HG02588 (cell line): ENCODE data around the gene COG1.

Source experiments
- ATAC-seq: cut with Tn5 transposase; IDR thresholded peaks from one replicate; pipeline ENCODE4 v1.9.1; 2021; ENCODE audit warnings: mild to moderate bottlenecking, moderate library complexity; ENCODE audit not compliant: unreplicated experiment

COG1 gene

DNA sequence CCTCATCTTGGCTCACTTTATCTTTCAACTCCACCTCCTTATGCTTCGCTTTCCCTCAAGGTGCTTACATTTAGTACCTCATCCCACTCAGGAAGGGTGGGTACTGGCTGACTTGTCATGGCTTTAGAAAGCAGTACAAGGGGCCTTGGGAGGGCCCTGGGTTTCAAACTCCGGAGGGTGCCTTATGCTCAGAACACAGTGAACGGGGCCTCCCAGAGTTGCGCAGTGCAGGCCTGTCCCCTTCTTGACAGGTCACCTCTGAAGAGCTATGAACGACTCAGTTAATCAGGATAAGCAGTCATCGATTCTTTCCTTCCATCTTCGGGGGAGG, 6.0 kb downstream of the COG1 start:
- no peak for ATAC-seq

DNA sequence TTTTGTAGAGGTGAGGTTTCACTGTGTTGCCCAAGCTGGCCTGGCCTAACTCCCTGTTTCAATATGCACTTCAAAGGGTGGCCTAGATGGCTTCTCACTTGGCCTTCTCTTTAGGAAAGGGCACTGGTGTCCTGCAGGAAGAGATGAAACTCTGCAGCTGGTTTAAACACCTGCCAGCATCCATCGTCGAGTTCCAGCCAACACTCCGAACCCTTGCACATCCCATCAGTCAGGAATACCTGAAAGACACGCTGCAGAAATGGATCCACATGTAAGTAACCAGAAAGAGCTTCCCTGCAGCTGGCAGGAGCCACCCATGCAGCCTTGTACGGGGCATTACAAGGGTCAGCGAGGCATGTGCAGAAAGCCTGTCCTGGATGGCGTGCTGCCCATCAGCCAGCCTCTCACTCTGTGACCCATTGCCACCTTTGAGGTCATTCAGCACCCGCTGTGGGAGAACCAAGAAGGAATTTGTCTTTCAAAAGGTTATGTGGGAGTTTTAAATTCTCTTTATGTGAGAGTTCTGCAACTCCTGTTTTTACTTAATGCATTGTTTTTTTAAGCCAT, 7.0 kb downstream of the COG1 start:
- no peak for ATAC-seq

DNA sequence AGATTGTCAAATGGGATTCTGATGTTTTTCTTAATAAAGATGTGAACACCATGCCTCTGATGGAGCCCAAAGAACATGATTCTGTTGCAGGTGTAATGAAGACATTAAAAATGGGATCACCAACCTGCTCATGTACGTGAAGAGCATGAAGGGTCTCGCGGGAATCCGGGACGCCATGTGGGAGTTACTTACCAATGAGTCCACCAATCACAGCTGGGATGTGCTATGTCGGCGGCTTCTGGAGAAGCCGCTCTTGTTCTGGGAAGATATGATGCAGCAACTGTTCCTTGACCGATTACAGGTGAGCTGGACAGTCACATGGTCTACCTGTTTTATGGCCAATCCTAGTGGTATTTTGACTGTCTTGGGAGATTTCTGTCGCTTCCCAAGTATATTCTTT, 7.6 kb downstream of the COG1 start:
- ATAC-seq = no peak

DNA sequence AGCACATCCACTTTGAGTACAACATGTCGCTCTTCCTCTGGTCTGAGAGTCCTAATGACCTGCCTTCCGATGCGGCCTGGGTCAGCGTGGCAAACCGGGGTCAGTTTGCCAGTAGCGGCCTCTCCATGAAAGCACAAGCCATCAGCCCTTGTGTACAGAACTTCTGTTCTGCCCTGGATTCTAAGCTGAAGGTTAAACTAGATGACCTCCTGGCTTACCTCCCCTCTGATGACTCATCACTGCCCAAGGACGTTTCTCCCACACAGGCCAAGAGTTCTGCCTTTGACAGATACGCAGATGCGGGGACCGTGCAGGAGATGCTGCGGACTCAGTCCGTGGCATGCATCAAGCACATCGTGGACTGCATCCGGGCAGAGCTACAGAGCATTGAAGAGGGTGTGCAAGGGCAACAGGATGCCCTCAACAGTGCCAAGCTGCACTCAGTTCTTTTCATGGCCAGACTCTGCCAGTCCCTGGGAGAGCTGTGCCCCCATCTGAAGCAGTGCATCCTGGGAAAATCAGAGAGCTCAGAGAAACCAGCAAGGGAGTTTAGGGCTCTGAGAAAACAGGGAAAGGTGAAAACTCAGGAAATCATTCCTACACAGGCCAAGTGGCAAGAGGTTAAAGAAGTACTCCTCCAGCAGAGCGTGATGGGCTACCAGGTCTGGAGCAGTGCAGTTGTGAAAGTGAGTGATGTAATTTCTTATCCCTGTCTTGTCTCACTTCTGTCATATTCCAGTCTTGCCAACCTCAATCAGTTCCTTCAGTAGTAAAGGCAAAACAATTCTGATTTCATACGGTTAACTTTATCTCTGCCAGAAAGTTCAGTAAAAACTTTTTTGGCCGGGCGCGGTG, 8.6 kb downstream of the COG1 start:
- no peak for ATAC-seq

DNA sequence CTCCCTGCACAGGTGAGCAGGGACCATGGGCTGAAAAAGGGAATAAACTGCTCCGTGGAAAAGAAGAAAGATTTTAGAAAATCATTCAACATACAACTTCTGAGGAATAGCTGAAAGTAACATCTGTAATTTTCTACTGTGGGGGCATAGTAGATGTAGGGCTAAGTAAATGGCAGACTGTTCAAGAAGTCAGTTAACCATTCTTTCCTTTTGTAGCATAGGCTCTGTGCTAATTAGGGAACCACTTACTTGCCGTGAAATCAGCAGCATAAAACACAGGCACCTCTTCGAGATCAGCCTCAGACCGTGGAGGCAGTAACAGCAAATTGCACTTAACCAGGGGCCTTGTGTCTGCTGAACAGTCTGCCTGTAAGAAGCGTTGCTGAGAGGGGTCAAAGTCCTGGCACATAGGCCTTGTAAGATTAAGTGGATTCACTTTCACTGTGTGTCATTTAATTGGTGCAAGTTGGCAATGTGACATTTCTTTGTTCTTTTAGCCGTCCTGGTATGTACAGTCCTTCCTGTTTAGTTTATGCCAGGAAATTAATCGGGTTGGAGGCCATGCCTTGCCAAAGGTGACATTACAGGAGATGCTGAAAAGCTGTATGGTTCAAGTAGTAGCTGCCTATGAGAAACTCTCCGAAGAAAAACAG, 10.4 kb downstream of the COG1 start:
- no peak for ATAC-seq

DNA sequence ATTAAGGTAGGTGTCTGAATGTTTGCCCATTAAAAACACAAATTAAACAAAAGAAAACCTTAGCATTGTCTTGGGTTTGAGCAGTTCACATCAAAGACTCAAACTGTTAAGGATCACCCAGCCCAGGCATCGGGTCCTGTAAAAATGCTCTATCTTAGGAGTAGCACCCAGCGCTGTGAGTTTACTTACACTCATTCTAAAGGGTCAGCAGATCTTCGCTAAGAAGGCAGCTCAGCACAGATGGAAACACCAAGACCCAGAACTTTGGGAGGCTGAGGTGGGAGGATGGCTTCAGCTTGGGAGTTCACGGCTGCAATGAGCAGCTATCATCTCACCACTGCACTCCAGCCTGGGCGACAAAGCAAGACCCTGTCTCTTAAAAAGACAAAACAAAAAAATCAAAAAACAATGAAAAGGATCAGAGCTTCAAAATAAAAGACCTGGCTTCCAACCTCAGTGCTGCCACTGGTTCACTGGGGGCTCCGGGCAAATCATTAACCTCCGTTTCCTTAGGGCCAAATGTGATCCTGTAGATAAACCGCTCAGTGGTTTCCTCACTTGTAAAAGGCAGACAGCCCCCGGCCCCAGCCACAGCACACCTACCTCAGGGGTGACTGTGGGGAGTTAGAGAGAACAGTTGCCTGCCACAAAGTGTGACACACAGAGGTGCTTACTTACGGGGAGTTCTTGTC, 11.1 kb downstream of the COG1 start:
- ATAC-seq = no peak

DNA sequence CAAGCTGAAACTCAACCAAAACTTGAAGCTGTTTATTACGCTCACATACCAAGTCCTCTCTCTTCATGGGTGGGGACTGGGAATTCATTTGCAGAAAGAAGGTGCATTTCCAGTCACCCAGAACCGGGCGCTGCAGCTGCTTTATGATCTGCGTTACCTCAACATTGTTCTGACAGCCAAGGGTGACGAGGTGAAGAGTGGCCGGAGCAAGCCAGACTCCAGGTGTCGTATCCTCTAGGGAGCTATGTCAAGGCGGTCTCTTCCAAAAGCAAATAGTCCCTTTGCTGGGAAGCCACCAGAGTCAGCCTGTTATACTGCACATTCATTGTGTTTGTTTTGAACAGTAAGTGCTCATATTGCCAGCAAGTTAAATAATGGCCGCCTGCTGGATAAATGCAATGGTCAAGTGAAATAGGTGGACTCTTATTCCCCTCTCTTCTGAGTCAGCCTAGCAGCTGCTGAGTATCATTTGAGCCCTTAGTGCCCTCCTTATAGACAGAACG, 12.7 kb downstream of the COG1 start:
- no peak for ATAC-seq

DNA sequence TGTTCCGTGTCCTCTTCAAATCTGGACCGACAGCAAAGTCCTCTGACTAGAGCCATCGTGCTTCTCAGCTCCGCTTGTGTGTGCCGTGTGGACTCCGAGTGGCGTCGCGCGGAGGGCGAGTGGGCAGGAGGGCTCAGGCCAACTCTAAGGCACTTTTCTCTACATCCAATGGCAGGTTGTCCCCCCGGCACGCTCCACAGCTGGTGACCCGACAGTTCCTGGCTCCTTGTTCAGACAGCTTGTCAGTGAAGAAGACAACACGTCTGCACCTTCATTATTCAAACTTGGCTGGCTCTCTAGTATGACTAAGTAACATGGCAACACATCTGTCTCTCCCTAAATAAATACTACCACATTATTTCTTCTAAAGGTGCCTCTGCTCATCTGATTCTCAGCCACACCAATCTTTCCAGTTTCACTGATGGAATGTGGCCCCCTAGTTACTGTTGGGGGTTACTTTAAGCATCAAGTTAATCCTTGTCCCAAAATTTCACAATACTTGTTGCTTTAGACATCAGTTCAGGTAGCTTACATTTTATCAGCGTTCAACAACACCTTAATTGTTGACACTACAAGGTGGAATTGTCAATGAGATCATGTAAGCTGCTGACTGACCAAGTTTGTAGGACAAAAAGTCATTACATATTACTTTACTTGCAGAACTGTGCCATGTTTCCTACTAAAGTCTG, 15.4 kb downstream of the COG1 start:
- ATAC-seq = no peak

DNA sequence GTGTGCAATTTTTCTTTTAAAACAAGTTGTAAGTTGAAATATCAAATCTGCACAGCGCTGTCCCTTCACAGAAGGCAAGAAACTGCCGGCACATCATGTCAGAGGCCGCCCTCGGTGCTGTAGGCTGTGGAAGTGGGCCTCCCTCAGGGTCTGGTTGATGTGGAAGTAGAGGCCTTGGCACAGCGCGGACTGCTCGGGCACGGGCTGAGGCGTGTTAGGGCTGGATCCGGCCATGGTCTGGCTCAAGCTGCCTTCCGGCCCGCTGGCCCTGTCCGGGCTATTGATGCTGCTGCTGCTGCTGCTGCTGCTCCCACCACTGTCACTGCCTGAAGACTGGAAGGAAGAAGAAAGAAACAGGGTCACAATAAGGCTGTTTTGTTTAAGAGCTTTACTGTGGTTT, 16.6 kb downstream of the COG1 start:
- ATAC-seq = no peak

DNA sequence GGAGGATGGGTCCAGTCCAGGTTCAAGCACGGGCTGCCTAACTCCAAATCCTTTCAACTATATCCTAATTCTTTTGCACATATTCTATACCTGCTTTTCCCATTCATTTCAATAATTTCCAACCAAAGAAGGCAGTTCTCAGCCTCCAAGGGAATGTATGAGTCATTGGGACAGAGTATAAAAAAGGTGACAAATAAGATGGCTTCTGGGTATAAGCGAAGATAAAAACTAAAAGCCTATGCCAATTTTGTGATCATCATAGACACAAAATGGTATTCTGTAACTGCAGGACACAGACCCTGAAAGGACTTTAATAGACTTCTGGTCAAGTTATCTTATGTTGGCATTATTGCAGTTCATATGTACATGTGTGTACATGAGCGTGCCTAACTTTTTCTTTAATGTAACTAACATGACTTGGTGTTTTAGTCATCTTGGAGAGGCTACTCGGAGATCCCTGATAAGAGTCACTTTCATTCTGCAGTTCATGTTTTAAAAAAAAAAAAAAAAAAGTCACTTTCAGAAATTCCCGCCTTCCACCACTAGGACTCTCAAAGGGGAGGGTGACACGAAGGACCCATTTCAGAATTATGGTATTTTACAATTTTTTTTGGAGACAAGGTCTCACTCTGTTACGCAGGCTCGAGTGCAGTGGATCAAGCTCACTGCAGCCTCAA, 17.3 kb downstream of the COG1 start:
- ATAC-seq = no peak

DNA sequence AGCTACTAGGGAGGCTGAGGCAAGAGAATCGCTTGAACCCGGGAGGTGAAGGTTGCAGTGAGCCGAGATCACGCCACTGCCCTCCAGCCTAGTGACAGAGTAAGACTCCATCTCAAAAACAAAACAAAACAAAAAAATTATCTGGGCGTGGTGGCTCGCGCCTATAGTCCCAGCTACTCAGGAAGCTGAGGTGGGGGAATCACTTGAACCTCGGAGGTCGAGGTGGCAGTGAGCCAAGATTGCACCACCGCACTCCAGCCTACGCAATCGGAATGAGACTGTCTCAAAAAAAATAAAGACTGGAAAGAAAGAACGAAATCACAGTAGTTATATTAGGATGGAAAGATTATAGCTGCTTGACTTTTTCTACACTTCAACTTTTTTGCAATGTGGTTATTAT, 18.9 kb downstream of the COG1 start:
- no peak for ATAC-seq

DNA sequence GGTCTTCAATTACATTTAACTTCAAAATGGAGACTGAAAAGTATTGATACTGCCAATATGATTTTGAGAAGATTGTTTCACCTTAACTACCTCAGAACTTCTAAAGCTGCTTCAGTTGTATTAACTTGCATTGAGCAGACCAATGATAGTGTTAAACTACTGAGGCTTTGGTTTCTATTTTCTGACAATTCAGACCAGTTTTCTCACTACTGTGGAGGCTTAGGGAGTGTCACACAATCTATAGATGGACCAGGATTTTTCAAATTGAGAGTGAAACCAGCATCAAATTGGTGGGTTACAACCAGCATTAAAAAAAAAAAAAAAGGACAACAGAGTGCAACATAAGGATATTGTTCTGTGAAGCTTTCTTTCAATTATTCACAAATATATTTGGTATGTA, 21.2 kb downstream of the COG1 start:
- ATAC-seq = no peak

DNA sequence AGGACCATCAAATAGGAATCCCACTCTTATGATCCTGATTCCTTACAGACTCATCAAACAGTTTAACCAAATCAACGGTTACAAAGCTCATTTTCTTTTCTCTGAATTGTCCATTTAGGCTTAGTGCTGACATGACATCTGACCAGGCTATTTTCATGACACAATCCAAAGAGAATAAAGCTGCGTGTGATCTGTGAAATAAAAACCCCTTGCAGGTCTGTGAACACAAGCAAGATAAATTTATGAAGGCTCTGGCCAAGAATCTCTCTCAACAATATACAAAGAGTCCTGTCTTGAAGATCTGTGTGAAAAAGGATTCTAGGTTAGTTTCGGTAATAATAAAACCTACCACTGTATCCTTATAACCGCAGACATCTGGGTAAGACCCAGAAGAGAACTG, 22.0 kb downstream of the COG1 start:
- ATAC-seq = no peak

DNA sequence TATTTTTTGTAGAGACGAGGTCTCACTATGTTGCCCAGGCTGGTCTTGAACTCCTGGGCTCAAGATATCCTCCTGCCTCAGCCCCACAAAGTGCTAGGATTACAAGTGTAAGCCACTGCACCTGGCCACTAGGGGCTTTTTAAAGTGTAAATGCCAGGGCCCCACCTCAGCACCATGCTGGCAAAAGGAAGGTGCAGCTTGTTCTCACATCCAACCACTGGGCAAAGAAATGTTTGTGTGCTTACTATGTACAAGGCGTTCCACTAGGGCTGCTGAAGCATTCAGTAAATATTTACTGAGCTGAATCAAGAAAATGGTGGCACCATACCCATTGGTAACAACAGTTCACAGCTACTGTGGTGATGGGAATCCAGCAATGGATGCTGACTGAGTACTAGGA, 22.6 kb downstream of the COG1 start:
- ATAC-seq = no peak

DNA sequence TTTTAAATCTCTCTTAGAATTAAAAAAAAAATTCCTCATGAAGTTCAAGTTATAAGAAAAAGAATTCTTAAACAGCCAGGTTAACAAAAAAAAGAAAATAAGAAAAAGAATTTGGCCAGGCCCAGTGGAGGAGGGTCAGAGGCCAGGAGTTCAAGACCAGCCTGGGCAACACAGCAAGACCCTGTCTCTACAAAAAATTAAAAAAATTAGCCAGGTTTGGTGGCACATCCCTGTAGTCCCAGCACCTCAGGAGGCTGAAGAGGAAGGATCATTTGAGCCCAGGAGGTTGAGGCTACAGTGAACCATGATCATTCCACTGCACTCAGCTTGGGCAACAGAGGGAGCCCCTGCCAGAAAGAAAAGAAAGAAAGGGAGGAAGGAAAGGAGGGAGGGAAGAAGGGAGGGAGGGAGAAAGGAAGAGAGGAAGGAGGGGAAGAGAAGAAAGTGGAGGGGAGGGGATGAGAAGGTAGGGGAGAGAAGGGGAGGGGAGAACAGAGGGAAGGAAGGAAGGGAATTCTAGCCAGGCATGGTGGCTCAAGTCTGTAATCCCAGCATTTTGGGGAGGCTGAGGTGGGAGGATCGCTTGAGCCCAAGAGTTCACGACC, 30.9 kb downstream of the COG1 start:
- ATAC-seq = no peak

DNA sequence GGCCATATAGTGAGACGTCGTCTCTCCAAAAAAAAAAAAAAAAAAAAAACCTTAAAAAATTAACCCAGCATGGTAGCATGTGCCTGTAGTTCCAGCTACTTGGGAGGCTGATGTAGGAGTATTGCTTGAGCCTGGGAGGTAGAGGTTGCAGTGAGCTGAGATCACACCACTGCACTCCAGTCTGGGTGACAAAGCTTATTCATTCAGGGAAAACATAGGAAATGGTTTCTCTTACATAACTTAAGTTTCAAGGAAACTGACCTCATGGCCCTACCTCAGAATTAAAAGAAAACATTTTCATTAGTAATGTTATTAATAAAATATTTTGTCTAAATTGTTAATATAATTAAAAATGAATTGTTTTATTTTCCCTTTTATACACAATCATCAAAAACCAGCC, 31.4 kb downstream of the COG1 start:
- no peak for ATAC-seq

DNA sequence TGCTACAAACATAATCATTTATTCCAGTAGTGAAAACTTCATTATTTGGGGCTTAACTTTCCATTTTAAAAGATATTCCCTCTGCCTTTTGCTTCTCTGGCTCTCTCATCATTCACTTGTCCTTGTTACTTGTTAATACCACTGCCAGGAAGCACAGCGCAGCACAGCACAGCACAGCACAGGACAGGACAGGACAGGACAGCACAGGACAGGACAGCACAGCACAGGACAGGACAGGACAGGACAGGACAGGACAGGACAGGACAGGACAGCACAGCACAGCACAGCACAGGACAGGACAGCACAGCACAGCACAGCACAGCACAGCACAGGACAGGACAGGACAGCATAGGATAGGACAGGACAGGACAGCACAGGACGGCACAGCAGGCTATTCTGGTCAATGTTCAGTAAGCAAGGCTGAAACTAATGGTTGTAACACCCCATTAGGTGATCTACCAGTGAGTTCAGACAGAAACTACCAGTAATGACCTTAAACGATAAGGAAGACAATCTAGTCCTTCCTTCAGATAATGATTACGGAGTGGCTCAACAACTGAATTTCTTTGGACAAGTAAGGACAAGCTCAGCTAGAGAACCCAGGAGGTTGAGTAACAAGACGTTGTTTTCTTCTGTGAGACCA, 31.9 kb downstream of the COG1 start:
- ATAC-seq = no peak

DNA sequence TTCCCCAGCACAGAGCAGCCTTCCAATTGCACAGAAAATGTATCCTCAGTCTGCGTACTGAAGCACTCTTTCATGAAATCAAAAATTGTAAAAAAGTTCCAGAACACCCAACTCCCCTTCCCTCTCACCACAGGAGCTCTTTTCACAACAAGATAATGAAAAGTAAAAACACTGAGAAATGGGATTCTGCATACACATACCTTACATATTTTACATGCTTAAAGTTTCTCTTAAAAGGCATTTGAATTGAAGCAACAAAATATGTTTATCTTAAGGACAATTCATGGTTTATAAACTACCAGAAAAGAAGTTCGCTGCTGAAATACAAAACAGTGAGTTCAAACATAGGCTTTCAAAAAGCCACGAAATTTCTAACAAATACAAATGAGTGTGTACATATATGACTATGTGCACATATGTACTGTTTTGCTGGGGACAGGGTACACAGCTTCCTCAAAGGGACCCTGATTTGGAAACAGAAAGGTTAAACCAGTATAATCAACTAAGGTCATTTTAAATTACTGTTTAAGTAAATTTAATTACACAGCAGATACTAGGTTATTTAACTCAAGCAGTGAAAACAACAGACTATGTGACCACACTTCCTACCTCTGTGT, 33.8 kb downstream of the COG1 start:
- no peak for ATAC-seq

DNA sequence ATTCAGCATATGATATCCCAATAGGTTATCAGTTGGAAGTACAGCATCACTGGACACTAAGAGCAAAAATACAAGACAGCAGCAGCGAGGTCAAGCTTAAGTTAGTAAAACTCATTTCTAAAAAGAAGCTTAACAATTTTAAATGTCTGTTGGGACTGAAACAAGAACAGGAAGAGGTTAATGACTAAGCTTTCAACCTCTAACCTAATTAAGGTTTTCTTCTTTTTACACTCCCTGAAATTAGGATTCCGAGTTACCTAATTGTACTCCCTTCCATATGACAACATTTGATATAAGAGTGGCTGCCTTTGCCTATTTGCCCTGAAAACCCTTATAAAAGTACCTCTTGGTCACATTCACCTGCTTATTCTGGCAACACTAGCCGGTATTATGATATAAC, 34.5 kb downstream of the COG1 start:
- no peak for ATAC-seq
